GM23338 (cell line): ENCODE data around the gene GRIN3A. TPM values are rescaled to one million over a fixed set of nuclear protein-coding genes. Genes with fewer than 3 reads are reported as not detected.

Experiments used
- ATAC-seq: fragments of 200-7000 bp; cut with Tn5 transposase; 3 replicates; pipeline ENCODE4 v1.9.1; 2020
- DNase-seq: peaks from one replicate; pipeline ENCODE4 v3.0.0-alpha.2; 2015; ENCODE audit warnings: low spot score
- H2AFZ ChIP-seq: fragments of 200-600 bp; sonication (generic); 2 replicates; pipeline ENCODE4 v1.8.0; 2016; ENCODE audit warnings: antibody characterized with exemption, mild to moderate bottlenecking, moderate library complexity
- H3F3A ChIP-seq: fragments of 200-600 bp; sonication (generic); replicated peaks from 2 replicates; pipeline ENCODE4 v1.8.0; 2017; ENCODE audit warnings: antibody characterized with exemption, mixed run types, low read depth
- H3K27ac ChIP-seq: fragments of 200-600 bp; sonication (generic); 2 replicates; pipeline ENCODE4 v1.6.1; 2016; ENCODE audit warnings: low read depth
- H3K27me3 ChIP-seq: fragments of 200-600 bp; sonication (generic); 2 replicates; pipeline ENCODE4 v1.8.0; 2016; ENCODE audit warnings: mild to moderate bottlenecking, mixed run types, moderate library complexity; ENCODE audit not compliant: insufficient read depth
- H3K36me3 ChIP-seq: fragments of 200-600 bp; sonication (generic); 2 replicates; pipeline ENCODE4 v1.8.0; 2016; ENCODE audit warnings: mild to moderate bottlenecking; ENCODE audit not compliant: insufficient read depth
- H3K4me1 ChIP-seq: fragments of 200-600 bp; sonication (generic); 2 replicates; pipeline ENCODE4 v1.8.0; 2016; ENCODE audit warnings: mild to moderate bottlenecking, moderate library complexity; ENCODE audit not compliant: insufficient read depth
- H3K4me2 ChIP-seq: fragments of 200-600 bp; sonication (generic); 2 replicates; pipeline ENCODE4 v1.7.1; 2017; ENCODE audit warnings: mixed run types
- H3K4me3 ChIP-seq: fragments of 200-600 bp; sonication (generic); 2 replicates; pipeline ENCODE4 v1.6.1; 2016; ENCODE audit warnings: mixed run types
- H3K79me2 ChIP-seq: fragments of 200-600 bp; sonication (generic); replicated peaks from 2 replicates; pipeline ENCODE4 v1.8.0; 2017; ENCODE audit warnings: mild to moderate bottlenecking; ENCODE audit not compliant: insufficient read depth
- H3K9me2 ChIP-seq: fragments of 200-600 bp; sonication (generic); 2 replicates; pipeline ENCODE4 v1.8.0; 2017; ENCODE audit not compliant: insufficient read depth
- H4K20me1 ChIP-seq: fragments of 200-600 bp; sonication (generic); replicated peaks from 2 replicates; pipeline ENCODE4 v1.8.0; 2017; ENCODE audit warnings: mild to moderate bottlenecking; ENCODE audit not compliant: insufficient read depth
- H3K27ac Mint-ChIP-seq: 2 replicates; pipeline ENCODE4 v1.8.0; 2020; ENCODE audit warnings: inconsistent platforms, mild to moderate bottlenecking, moderate library complexity, mixed read lengths
- H3K27me3 Mint-ChIP-seq: 3 replicates; pipeline ENCODE4 v1.8.0; 2022; ENCODE audit warnings: low read depth, mild to moderate bottlenecking, moderate library complexity, mixed read lengths, inconsistent platforms; ENCODE audit not compliant: insufficient read depth, poor library complexity
- H3K36me3 Mint-ChIP-seq: 3 replicates; pipeline ENCODE4 v1.8.0; 2021; ENCODE audit warnings: low read depth, mild to moderate bottlenecking, inconsistent platforms, moderate library complexity, mixed read lengths
- H3K4me1 Mint-ChIP-seq: 3 replicates; pipeline ENCODE4 v1.8.0; 2020; ENCODE audit warnings: mild to moderate bottlenecking, inconsistent platforms, mixed read lengths
- H3K4me3 Mint-ChIP-seq: 3 replicates; pipeline ENCODE4 v1.8.0; 2021; ENCODE audit warnings: moderate library complexity, mild to moderate bottlenecking, inconsistent platforms, mixed read lengths
- H3K9me3 Mint-ChIP-seq: 3 replicates; pipeline ENCODE4 v1.8.0; 2020; ENCODE audit warnings: moderate library complexity, mild to moderate bottlenecking, inconsistent platforms, mixed read lengths
- CREB1 ChIP-seq: fragments of 250-450 bp; sonication (Bioruptor Pico); IDR thresholded peaks from 2 replicates; pipeline ENCODE4 v1.5.0; 2020; ENCODE audit warnings: low read depth, mild to moderate bottlenecking, moderate library complexity
- EZH2phosphoT487 ChIP-seq: fragments of 200-600 bp; sonication (generic); IDR thresholded peaks from one replicate; pipeline ENCODE4 v1.8.1; 2018; ENCODE audit warnings: antibody characterized with exemption; ENCODE audit not compliant: unreplicated experiment
- JUNB ChIP-seq: IDR thresholded peaks from one replicate; pipeline ENCODE4 v1.6.1; 2016; ENCODE audit warnings: antibody characterized with exemption; ENCODE audit not compliant: unreplicated experiment
- NANOG ChIP-seq: IDR thresholded peaks from 2 replicates; pipeline ENCODE4 v1.6.1; 2016; ENCODE audit warnings: antibody characterized with exemption, borderline replicate concordance
- POLR2AphosphoS5 ChIP-seq: IDR thresholded peaks from 2 replicates; pipeline ENCODE4 v1.6.1; 2016; ENCODE audit warnings: antibody characterized with exemption, low read depth
- ZNF114 ChIP-seq: fragments of 250-450 bp; sonication (Bioruptor Pico); IDR thresholded peaks from 2 replicates; pipeline ENCODE4 v1.5.0; 2020; ENCODE audit warnings: mild to moderate bottlenecking, moderate library complexity
- ZNF331 ChIP-seq: fragments of 250-450 bp; sonication (Bioruptor Pico); IDR thresholded peaks from 2 replicates; pipeline ENCODE4 v1.5.0; 2020; ENCODE audit warnings: low read depth, mild to moderate bottlenecking, moderate library complexity
- polyA plus RNA-seq: library from polyadenylated mRNA; unstranded; fragments of >200 nt; fragmentation: Nextera tagmentation; extraction: Ambion mirVana; gene quantifications from 2 replicates; pipeline ENCODE4 v1.2.1, GENCODE V29; 2016
- total RNA-seq: library from RNA; depleted of rRNA; stranded (reverse); fragments of >200 nt; shearing (Covaris generic); gene quantifications from 2 replicates; pipeline ENCODE4 v1.2.3, GENCODE V29; 2014
- TF ChIP-seq, protein P1 (sequence below): fragments of 250-450 bp; sonication (Bioruptor Pico); IDR thresholded peaks from 2 replicates; pipeline ENCODE4 v1.5.0; 2020; ENCODE audit warnings: mild to moderate bottlenecking, moderate library complexity

GRIN3A gene
- total and polyA plus RNA-seq, 2 experiments from 2014 or later: 0.03 to 0.05 TPM

DNA sequence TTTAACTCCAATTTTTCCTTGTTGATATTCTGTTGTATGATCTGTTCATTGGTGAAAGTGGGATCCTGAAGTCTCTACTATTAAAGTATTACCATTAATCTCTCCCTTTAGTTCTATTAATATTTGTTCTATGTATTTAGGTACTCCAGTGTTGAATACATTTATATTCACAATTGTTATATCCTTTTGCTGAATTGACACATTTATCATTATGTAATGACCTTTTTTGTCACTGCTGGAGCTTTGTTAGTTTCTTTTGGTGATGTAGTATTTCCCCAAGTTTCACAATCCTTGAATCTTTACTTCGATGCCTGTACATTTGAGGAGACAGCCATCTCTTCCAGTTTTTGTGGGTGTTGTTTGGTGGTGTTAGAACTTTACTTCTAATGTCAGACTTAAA is 90.0 kb downstream of the GRIN3A start (continued):
- TF ChIP-seq, protein P1, sequence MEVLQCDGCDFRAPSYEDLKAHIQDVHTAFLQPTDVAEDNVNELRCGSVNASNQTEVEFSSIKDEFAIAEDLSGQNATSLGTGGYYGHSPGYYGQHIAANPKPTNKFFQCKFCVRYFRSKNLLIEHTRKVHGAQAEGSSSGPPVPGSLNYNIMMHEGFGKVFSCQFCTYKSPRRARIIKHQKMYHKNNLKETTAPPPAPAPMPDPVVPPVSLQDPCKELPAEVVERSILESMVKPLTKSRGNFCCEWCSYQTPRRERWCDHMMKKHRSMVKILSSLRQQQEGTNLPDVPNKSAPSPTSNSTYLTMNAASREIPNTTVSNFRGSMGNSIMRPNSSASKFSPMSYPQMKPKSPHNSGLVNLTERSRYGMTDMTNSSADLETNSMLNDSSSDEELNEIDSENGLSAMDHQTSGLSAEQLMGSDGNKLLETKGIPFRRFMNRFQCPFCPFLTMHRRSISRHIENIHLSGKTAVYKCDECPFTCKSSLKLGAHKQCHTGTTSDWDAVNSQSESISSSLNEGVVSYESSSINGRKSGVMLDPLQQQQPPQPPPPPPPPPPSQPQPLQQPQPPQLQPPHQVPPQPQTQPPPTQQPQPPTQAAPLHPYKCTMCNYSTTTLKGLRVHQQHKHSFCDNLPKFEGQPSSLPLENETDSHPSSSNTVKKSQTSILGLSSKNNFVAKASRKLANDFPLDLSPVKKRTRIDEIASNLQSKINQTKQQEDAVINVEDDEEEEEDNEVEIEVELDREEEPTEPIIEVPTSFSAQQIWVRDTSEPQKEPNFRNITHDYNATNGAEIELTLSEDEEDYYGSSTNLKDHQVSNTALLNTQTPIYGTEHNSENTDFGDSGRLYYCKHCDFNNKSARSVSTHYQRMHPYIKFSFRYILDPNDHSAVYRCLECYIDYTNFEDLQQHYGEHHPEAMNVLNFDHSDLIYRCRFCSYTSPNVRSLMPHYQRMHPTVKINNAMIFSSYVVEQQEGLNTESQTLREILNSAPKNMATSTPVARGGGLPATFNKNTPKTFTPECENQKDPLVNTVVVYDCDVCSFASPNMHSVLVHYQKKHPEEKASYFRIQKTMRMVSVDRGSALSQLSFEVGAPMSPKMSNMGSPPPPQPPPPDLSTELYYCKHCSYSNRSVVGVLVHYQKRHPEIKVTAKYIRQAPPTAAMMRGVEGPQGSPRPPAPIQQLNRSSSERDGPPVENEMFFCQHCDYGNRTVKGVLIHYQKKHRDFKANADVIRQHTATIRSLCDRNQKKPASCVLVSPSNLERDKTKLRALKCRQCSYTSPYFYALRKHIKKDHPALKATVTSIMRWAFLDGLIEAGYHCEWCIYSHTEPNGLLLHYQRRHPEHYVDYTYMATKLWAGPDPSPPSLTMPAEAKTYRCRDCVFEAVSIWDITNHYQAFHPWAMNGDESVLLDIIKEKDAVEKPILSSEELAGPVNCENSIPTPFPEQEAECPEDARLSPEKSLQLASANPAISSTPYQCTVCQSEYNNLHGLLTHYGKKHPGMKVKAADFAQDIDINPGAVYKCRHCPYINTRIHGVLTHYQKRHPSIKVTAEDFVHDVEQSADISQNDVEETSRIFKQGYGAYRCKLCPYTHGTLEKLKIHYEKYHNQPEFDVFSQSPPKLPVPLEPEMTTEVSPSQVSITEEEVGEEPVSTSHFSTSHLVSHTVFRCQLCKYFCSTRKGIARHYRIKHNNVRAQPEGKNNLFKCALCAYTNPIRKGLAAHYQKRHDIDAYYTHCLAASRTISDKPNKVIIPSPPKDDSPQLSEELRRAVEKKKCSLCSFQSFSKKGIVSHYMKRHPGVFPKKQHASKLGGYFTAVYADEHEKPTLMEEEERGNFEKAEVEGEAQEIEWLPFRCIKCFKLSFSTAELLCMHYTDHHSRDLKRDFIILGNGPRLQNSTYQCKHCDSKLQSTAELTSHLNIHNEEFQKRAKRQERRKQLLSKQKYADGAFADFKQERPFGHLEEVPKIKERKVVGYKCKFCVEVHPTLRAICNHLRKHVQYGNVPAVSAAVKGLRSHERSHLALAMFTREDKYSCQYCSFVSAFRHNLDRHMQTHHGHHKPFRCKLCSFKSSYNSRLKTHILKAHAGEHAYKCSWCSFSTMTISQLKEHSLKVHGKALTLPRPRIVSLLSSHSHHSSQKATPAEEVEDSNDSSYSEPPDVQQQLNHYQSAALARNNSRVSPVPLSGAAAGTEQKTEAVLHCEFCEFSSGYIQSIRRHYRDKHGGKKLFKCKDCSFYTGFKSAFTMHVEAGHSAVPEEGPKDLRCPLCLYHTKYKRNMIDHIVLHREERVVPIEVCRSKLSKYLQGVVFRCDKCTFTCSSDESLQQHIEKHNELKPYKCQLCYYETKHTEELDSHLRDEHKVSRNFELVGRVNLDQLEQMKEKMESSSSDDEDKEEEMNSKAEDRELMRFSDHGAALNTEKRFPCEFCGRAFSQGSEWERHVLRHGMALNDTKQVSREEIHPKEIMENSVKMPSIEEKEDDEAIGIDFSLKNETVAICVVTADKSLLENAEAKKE (CRISPR knock-in tag): no peak
- TF ChIP-seq CREB1 (CRISPR knock-in tag): no peak
- no peak for TF ChIP-seq ZNF331 (CRISPR knock-in tag)
- TF ChIP-seq NANOG: no peak
- TF ChIP-seq EZH2phosphoT487: no peak
- TF ChIP-seq JUNB: no peak

DNA sequence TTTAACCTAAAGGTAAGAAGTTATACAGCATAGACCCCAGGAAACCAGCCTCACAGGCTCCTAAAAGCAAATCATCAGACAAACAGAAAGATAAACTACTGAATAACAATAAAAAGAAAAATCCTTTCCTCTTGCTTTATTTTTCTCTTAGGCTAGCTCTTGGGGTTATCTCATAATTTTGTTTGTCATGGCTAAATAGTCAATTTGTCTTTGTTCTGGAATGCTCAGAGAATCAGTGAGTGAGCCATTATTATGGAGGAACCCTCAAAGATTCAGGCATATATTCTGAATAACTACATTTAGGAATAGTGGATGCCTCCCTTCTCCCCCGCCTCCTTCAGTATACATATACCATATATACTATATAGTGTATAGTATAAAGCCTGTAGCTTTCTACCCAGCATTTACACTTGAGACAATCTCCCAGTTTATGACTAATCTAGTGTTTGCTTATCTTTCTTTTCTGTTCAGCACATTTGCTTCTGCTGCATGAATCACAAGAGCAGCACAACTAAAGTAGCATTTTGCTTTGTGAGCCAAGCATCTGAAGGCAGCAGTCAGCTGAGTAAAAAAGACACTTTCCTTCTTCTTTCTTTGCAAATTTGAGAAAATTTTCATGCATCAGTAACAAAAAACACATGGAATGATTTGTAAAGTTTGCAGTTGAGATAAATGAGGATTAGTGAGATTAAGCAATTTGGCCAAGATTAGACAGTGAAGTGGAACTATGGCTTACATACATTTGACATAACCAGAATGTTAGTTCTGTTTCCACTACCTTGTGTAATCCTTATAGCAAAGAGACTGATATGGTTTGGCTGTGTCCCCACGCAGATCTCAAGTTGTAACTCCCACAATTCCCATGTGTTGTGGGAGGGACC is 98.4 kb downstream of the GRIN3A start:
- Histone ChIP-seq H3K79me2 (no peaks in the 10 kb centered on the region), H3K27me3 (no peaks in the 10 kb centered on the region), H3F3A (no peaks in the 10 kb centered on the region), H3K4me3 (no peak overlapping the region), H3K4me1 (no peaks in the 10 kb centered on the region), H2AFZ (no peak overlapping the region), H3K4me2 (no peak overlapping the region), H3K27ac (no peak overlapping the region), H4K20me1 (no peaks in the 10 kb centered on the region), H3K36me3 (no peaks in the 10 kb centered on the region), H3K9me2 (0 out of 2 replicates have a peak, but pooled peaks cover 4% of the 10 kb centered on the region)
- Mint-ChIP-seq H3K4me1 (no peaks in the 10 kb centered on the region), H3K4me3 (no peak overlapping the region), H3K27ac (no peak overlapping the region), H3K9me3 (peaks cover 11% of the 10 kb centered on the region), H3K36me3 (no peaks in the 10 kb centered on the region), H3K27me3 (no peaks in the 10 kb centered on the region)
- ATAC-seq: no peak
- no peak for DNase-seq
- TF ChIP-seq ZNF331 (CRISPR knock-in tag) (no peak), NANOG (no peak), CREB1 (CRISPR knock-in tag) (no peak), POLR2AphosphoS5 (no peak), ZNF114 (no peak)
- TF ChIP-seq, protein P1 (CRISPR knock-in tag): no peak
